ENCODE results near the gene KCTD2. TPM values are rescaled to one million over a fixed set of nuclear protein-coding genes. Genes with fewer than 3 reads are reported as not detected.

Gene KCTD2
- total RNA-seq, 1 experiment from 2014 or later: 8.9 TPM

Small RNAs within 50 kb of the gene (small RNA-seq; reads per million reads assigned to genes)
- gene AC111186.1: not detected
- not detected for gene RF00019
- gene RN7SL573P: not detected
- not detected for gene RNU6-362P

Other genes with a start within 250 kb of the KCTD2 start
- 0.03 TPM in 1 of 2 replicates, not detected in the other for gene GRIN2C, start 187.3 kb upstream of the KCTD2 start, total RNA-seq (2014; rRNA removed; shearing (Covaris generic))
- 32.2 and 38.4 TPM in 2 replicates for gene FDXR, start 174.2 kb upstream of the KCTD2 start, total RNA-seq (2014; rRNA removed; shearing (Covaris generic))
- gene FADS6, start 153.6 kb upstream of the KCTD2 start, total RNA-seq (2014; rRNA removed; shearing (Covaris generic)): not detected in 2 replicates
- not detected in 2 replicates for gene USH1G, start 124.0 kb upstream of the KCTD2 start, total RNA-seq (2014; rRNA removed; shearing (Covaris generic))
- gene OTOP2, start 123.0 kb upstream of the KCTD2 start, total RNA-seq (2014; rRNA removed; shearing (Covaris generic)): not detected in 2 replicates
- not detected in 2 replicates for gene OTOP3, start 111.3 kb upstream of the KCTD2 start, total RNA-seq (2014; rRNA removed; shearing (Covaris generic))
- gene HID1, start 74.5 kb upstream of the KCTD2 start, total RNA-seq (2014; rRNA removed; shearing (Covaris generic)): 27.5 and 36.2 TPM in 2 replicates
- 10.2 and 10.6 TPM in 2 replicates for gene CDR2L, start 59.6 kb upstream of the KCTD2 start, total RNA-seq (2014; rRNA removed; shearing (Covaris generic))
- 61.7 and 66.4 TPM in 2 replicates for gene MRPL58, start 34.6 kb upstream of the KCTD2 start, total RNA-seq (2014; rRNA removed; shearing (Covaris generic))
- 127 and 169 TPM in 2 replicates for gene ATP5PD, start 256 bp upstream of the KCTD2 start, total RNA-seq (2014; rRNA removed; shearing (Covaris generic))
- 231 and 264 TPM in 2 replicates for gene SLC16A5, start 40.7 kb downstream of the KCTD2 start, total RNA-seq (2014; rRNA removed; shearing (Covaris generic))
- gene ARMC7, start 62.7 kb downstream of the KCTD2 start, total RNA-seq (2014; rRNA removed; shearing (Covaris generic)): 18.3 and 18.8 TPM in 2 replicates
- 206 and 233 TPM in 2 replicates for gene NT5C, start 84.5 kb downstream of the KCTD2 start, total RNA-seq (2014; rRNA removed; shearing (Covaris generic))
- 232 and 245 TPM in 2 replicates for gene JPT1, start 107.3 kb downstream of the KCTD2 start, total RNA-seq (2014; rRNA removed; shearing (Covaris generic))
- gene SUMO2, start 135.7 kb downstream of the KCTD2 start, total RNA-seq (2014; rRNA removed; shearing (Covaris generic)): 151 and 169 TPM in 2 replicates
- 60.3 and 61.7 TPM in 2 replicates for gene NUP85, start 158.5 kb downstream of the KCTD2 start, total RNA-seq (2014; rRNA removed; shearing (Covaris generic))
- gene GGA3, start 214.4 kb downstream of the KCTD2 start, total RNA-seq (2014; rRNA removed; shearing (Covaris generic)): 16.4 and 20.7 TPM in 2 replicates
- gene MRPS7, start 214.7 kb downstream of the KCTD2 start, total RNA-seq (2014; rRNA removed; shearing (Covaris generic)): 77.5 and 77.7 TPM in 2 replicates
- gene MIF4GD, start 224.0 kb downstream of the KCTD2 start, total RNA-seq (2014; rRNA removed; shearing (Covaris generic)): 22.8 and 28.8 TPM in 2 replicates
- 39.8 and 46.4 TPM in 2 replicates for gene SLC25A19, start 242.2 kb downstream of the KCTD2 start, total RNA-seq (2014; rRNA removed; shearing (Covaris generic))

All from HT-29 (cell line).